Heart left ventricle (tissue), 16 donors: ENCODE measurements around the gene LRRC75B. TPM values are rescaled to one million over a fixed set of nuclear protein-coding genes. Genes with fewer than 3 reads are reported as not detected.

Source experiments
- ATAC-seq, 4 donors: fragments of 200-7000 bp; cut with Tn5 transposase; one replicate each; pipeline ENCODE4 v1.9.1; 2020 to 2022; ENCODE audit warnings: moderate library complexity in 4 of 4, mild to moderate bottlenecking in 3 of 4, moderate number of reproducible peaks in 1 of 4
- DNase-seq, 5 donors: peaks; one replicate each; pipeline ENCODE4 v3.0.0-alpha.2; 2020
- H3K27ac ChIP-seq, 12 donors: fragments of 200-600 bp; sonication (generic) in 4 of 12; one replicate each; pipeline versions ENCODE4 v1.5.0 to v1.8.0; 2016 to 2022; ENCODE audit warnings: mild to moderate bottlenecking in 2 of 12
- H3K27me3 ChIP-seq, 9 donors: fragments of 200-600 bp; sonication (generic) in 2 of 9; one replicate each; pipeline versions ENCODE4 v1.5.1 to v1.8.0; 2016 to 2022; ENCODE audit warnings: mild to moderate bottlenecking in 3 of 9
- H3K36me3 ChIP-seq, 9 donors: fragments of 200-600 bp; sonication (generic) in 2 of 9; one replicate each; pipeline versions ENCODE4 v1.5.0 to v1.8.0; 2018 to 2022; ENCODE audit warnings: mild to moderate bottlenecking in 2 of 9
- H3K4me1 ChIP-seq, 12 donors: fragments of 200-600 bp; sonication (generic) in 4 of 12; one replicate each; pipeline versions ENCODE4 v1.5.0 to v1.8.0; 2016 to 2022; ENCODE audit warnings: mild to moderate bottlenecking in 3 of 12
- H3K4me3 ChIP-seq, 12 donors: fragments of 200-600 bp; sonication (generic) in 4 of 12; one replicate each; pipeline versions ENCODE4 v1.5.0 to v1.8.0; 2017 to 2022; ENCODE audit warnings: mild to moderate bottlenecking in 9 of 12, moderate library complexity in 4 of 12
- H3K9me3 ChIP-seq, 12 donors: fragments of 200-600 bp; sonication (generic) in 4 of 12; one replicate each; pipeline versions ENCODE4 v1.5.0 to v1.8.0; 2016 to 2022; ENCODE audit warnings: mild to moderate bottlenecking in 1 of 12
- POLR2A ChIP-seq, 2 donors: fragments of 450-650 bp; IDR thresholded peaks; one replicate each; pipeline ENCODE4 v1.6.1; 2017; ENCODE audit warnings: antibody characterized with exemption in 2 of 2, mild to moderate bottlenecking in 2 of 2, moderate library complexity in 2 of 2
- WGBS, 4 donors: extraction: QIAGEN DNeasy Blood & Tissue Kit in 2 of 4; methylation state at CpG; one replicate each; pipeline versions ENCODE4 v1.1.5 to v1.1.7; 2013 to 2018; 5-methylcytosine and 5-hydroxymethylcytosine counted together
- intact Hi-C, 10 donors: fragments of 100-400 bp; cut with DNase I; formaldehyde crosslinking; loops; one replicate each; pipeline versions ENCODE4 v1.11.1 to v1.14.2; 2022
- polyA plus RNA-seq, 2 donors: library from polyadenylated mRNA; stranded (reverse); fragments of 200-250 nt; gene quantifications; one replicate each; pipeline ENCODE4 v1.2.3, GENCODE V29; 2013
- total RNA-seq, 9 donors: library from RNA; depleted of rRNA in 2 of 9; stranded (reverse); fragments of >200 nt in 2 of 9; fragmentation: NEBNext Ultra II Directional in 3 of 9; extraction: Animal tissue kit (Norgen Biotek cat#: 25700) in 3 of 9; gene quantifications; one replicate each; pipeline versions ENCODE4 v1.1.0 to v1.2.4, GENCODE V29; 2016 to 2023
- TF ChIP-seq, protein P1 (sequence below), 12 donors: fragments of 200-600 bp; sonication (generic) in 4 of 12; IDR thresholded peaks; one replicate each; pipeline versions ENCODE4 v1.5.0 to v1.8.0; 2018 to 2022; ENCODE audit warnings: antibody characterized with exemption in 12 of 12, mild to moderate bottlenecking in 5 of 12
- donor health status: ischemic (EF 13 %, LVEDD 7.1; RV severe dilation, severe dysfunction).
- donor health status: healthy with polysubstance abuse.
- donor health status: DM: no; HTN: yes; CAD: no.
- donor health status: DM: no; HTN: no; CAD: no.
- donor health status: ischemic (EF 25% LVEDD 6.9; RV normal size, moderate dysfunction).
- donor health status: ischemic (EF 25% LVEDD 5.7; RV mildly dilated, moderate dysfunction).
- donor health status: healthy.
- donor health status: DM: yes; HTN: yes; CAD: no.
- donor health status: ischemic (EF 35%, LVEDD 5.7; RV mildly dilated, moderate dysfunction).
- donor health status: nonischemic (EF 11% LVEDD 7.7; RV severe dilation, severe dysfunction).
- donor health status: DM: yes; HTN: yes; CAD: no.
- donor health status: PGD.
- donor health status: ischemic (EF 29% LVEDD 5.4; RV normal size, mild dysfunction).
- donor health status: nonischemic (EF 23%, LVEDD 6.1; RV moderate dilation, normal function).

LRRC75B gene
- total and polyA plus RNA-seq, 11 donors = 2.6 to 8.0 (median 4.5) TPM

DNA sequence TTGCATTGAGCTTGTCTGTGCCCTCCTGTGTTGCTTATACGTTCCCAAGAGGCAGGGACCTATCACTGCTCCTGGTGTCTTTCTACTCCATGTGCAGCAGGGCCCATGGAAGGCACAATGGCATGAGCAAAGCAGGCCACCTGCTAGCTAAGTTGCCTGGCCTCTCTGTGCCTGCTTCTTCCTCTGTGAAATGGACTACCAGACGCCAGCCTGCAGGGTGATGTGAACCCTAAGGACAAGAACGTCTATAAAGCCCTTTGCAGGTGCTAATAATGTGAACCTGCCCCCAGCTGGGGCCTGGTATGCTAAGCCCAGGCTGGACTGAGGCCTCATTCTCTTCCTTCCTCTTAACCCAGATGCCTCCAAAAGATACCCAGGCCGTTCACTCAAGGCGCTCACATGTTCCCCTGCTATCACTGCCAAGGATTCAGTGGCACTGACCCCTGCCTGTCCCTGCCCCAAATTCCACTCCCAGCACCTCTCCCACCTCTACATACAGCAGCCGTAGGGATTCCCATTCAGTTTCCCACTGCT is 41.9 kb downstream of the LRRC75B start:
- ATAC-seq (no peak), DNase-seq (no peak)
- Histone ChIP-seq H3K4me3 (no peak overlapping the region), H3K36me3 (peaks cover 5 to 45% (median 31%) of the 10 kb centered on the region in 9 donors), H3K27me3 (no peaks in the 10 kb centered on the region), H3K4me1 (peaks cover 0 to 62% (median 49%) of the 10 kb centered on the region in 12 donors), H3K9me3 (no peaks in the 10 kb centered on the region), H3K27ac (peak overlapping the region in 10 of 12 donors; percentile 6 to 60 (median 44))
- intact Hi-C loops = no loop called here
- no peak for TF ChIP-seq POLR2A (IDR thresholded peaks at IDR 0.05)
- TF ChIP-seq, protein P1, sequence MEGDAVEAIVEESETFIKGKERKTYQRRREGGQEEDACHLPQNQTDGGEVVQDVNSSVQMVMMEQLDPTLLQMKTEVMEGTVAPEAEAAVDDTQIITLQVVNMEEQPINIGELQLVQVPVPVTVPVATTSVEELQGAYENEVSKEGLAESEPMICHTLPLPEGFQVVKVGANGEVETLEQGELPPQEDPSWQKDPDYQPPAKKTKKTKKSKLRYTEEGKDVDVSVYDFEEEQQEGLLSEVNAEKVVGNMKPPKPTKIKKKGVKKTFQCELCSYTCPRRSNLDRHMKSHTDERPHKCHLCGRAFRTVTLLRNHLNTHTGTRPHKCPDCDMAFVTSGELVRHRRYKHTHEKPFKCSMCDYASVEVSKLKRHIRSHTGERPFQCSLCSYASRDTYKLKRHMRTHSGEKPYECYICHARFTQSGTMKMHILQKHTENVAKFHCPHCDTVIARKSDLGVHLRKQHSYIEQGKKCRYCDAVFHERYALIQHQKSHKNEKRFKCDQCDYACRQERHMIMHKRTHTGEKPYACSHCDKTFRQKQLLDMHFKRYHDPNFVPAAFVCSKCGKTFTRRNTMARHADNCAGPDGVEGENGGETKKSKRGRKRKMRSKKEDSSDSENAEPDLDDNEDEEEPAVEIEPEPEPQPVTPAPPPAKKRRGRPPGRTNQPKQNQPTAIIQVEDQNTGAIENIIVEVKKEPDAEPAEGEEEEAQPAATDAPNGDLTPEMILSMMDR (IDR thresholded peaks at IDR 0.05) = no peak
- WGBS, 4 donors = 63 to 69% (median 65%) methylated on average over 4 to 6 of the region's 6 CpGs

DNA sequence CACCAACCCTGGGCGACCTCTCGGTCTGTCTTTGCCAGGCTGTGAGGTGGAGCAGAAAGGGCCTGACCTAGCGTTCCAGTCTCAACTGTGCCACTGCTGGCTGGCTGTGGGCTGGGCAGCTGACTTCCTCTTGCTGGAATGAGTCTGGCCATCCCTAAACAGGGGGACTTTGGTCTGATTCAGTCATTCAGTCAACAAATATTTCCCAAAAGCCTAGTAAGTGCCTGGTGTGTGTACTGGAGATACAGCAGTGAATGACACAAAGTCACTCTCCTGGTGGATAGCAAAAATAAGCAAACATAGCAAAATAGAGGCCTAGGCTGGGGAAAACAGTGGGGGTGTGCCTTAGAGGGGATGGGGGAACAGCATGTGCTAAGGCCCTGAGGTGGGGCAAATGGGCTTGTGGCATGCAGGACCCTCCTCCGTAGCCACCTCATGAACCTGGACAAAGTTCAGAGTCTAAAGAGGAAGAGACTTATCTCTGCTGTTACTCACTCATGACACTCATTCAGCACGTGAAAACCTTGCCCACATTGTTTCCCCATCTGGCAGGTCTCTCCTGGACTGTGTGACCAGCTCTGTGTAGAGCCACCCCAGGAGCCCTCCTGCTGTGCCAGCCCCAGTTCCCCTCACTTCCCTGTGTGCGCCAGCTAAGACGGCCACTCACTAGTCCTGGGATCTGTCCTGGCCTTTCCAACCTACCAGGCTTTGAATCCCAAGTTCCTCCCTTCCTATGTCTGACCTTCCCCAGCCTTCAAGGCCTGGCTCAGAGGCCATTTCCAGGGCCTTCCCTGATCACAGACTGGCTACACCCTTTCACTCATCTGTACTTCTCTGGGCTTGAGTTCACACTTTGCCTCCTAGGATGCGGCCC is 42.6 kb downstream of the LRRC75B start:
- WGBS, 4 donors = 61 to 75% (median 67%) methylated on average over 8 of the region's 8 CpGs
- Histone ChIP-seq H3K36me3 (peaks cover 5 to 45% (median 31%) of the 10 kb centered on the region in 9 donors), H3K4me3 (no peak overlapping the region), H3K9me3 (no peaks in the 10 kb centered on the region), H3K27me3 (no peaks in the 10 kb centered on the region), H3K27ac (peak overlapping the region in 10 of 12 donors; percentile 6 to 60 (median 44)), H3K4me1 (peaks cover 1 to 69% (median 53%) of the 10 kb centered on the region in 12 donors)
- intact Hi-C loops = no loop called here
- ATAC-seq (peak in 1 of 4 donors; percentile 50), DNase-seq (peak in 1 of 5 donors; percentile 47)
- TF ChIP-seq, protein P1 (IDR thresholded peaks at IDR 0.05) = no peak
- TF ChIP-seq POLR2A (IDR thresholded peaks at IDR 0.05) = no peak

DNA sequence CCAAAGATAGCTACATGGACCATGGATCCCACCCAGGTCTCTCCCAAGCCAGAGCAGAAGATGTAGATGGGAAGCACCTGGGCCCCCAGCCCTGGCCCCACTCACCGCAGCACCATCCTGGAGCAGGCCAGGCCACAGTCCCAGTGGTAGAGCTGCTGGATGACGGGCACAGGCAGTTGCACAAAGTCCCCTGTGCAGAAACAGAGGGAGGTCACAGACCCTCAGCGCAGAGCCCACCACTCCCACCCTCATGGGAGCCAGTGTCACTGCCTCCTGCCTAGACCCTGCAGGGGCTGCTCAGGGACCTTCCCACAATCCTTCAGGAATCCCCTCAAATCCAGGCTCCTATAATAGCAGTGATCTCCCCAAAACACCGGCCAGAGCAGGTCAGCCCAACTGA is 44.1 kb downstream of the LRRC75B start:
- WGBS, 4 donors = 90 to 97% (median 94%) methylated on average over 1 to 4 of the region's 4 CpGs
- Histone ChIP-seq H3K9me3 (no peaks in the 10 kb centered on the region), H3K4me1 (peaks cover 4 to 77% (median 61%) of the 10 kb centered on the region in 12 donors), H3K27me3 (no peaks in the 10 kb centered on the region), H3K4me3 (no peak overlapping the region), H3K36me3 (peaks cover 5 to 55% (median 41%) of the 10 kb centered on the region in 9 donors), H3K27ac (peak overlapping the region in 2 of 12 donors; percentile 12 to 28)
- TF ChIP-seq, protein P1 (IDR thresholded peaks at IDR 0.05) = no peak
- TF ChIP-seq POLR2A (IDR thresholded peaks at IDR 0.05) = no peak
- ATAC-seq (no peak), DNase-seq (no peak)
- intact Hi-C loops = no loop called here

DNA sequence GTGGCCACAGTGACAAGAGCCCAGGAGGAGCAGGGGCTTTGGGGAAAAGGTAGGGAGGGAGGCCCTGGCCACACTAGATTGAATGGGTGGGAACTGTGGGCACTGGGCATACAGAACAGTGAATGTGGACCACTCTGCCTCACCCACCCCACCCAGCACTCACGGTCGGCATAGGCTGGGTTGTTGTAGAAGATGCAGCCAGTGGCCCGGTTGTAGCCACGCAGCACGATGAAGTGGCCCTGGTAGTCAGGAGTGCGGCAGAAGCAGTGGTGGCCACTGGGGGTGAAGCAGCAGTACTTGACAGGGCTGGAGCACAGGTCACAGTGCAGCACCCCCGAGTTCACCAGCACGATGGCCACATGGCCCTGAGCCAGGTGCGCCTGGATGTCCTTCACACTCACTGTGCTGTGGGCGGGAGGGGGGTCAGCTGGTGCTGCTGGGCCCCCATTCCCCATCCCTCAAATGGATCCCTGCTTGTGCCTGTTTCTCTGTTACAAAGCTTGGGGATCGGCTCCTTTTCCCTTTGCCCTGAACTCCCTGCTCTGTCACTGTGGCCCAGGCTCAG is 49.1 kb downstream of the LRRC75B start:
- WGBS, 4 donors = 75 to 95% (median 78%) methylated on average over 6 to 11 of the region's 11 CpGs
- TF ChIP-seq, protein P1 (IDR thresholded peaks at IDR 0.05) = no peak
- no peak for TF ChIP-seq POLR2A (IDR thresholded peaks at IDR 0.05)
- Histone ChIP-seq H3K27me3 (no peaks in the 10 kb centered on the region), H3K4me3 (no peak overlapping the region), H3K27ac (peak overlapping the region in 7 of 12 donors; percentile 15 to 60 (median 35)), H3K9me3 (no peaks in the 10 kb centered on the region), H3K4me1 (peaks cover 4 to 62% (median 29%) of the 10 kb centered on the region in 12 donors), H3K36me3 (peaks cover 5 to 93% (median 81%) of the 10 kb centered on the region in 9 donors)
- DNase-seq (no peak), ATAC-seq (peak in 1 of 4 donors; percentile 6)
- intact Hi-C loops = no loop called here
